Keratinocyte (primary cell): ENCODE measurements around the gene BCL11B. TPM values are rescaled to one million over a fixed set of nuclear protein-coding genes. Genes with fewer than 3 reads are reported as not detected.
A peak's percentile ranks its signal among the peaks of the same experiment; 100 is the strongest.

Experiments
- DNase-seq: peaks from one replicate; pipeline ENCODE4 v3.0.0-alpha.2; 2011; ENCODE audit warnings: low read depth, missing footprints, low spot score
- FAIRE-seq: peaks from 2 replicates; lab custom pipeline; 2011; peaks lifted over from hg19 to GRCh38; lab: Jason Lieb, UNC
- H2AFZ ChIP-seq: 2 replicates; pipeline ENCODE4 v1.6.0; 2012; ENCODE audit warnings: low read length, control low read depth, inconsistent platforms; ENCODE audit not compliant: control insufficient read depth
- H3K27ac ChIP-seq: 2 replicates; pipeline ENCODE4 v1.5.1; 2011; ENCODE audit warnings: low read length; ENCODE audit not compliant: control insufficient read depth, insufficient read depth
- H3K27me3 ChIP-seq: 3 replicates; pipeline ENCODE4 v1.6.0; 2011; ENCODE audit warnings: low read length; ENCODE audit not compliant: control insufficient read depth, insufficient read depth; ENCODE audit errors: extremely low read depth
- H3K36me3 ChIP-seq, 2 experiments: 2 replicates in 1 of 2; 3 replicates in 1 of 2; pipeline ENCODE4 v1.5.1; 2011; ENCODE audit warnings: low read length in 2 of 2, mild to moderate bottlenecking in 1 of 2; ENCODE audit not compliant: control insufficient read depth in 2 of 2, insufficient read depth in 2 of 2; ENCODE audit errors: extremely low read depth in 1 of 2
- H3K4me1 ChIP-seq: 3 replicates; pipeline ENCODE4 v1.5.1; 2011; ENCODE audit warnings: low read length; ENCODE audit not compliant: control insufficient read depth, insufficient read depth; ENCODE audit errors: extremely low read depth
- H3K4me2 ChIP-seq: 3 replicates; pipeline ENCODE4 v1.6.0; 2011; ENCODE audit warnings: low read depth, low read length; ENCODE audit not compliant: control insufficient read depth, insufficient read depth; ENCODE audit errors: extremely low read depth
- H3K4me3 ChIP-seq, 3 experiments: fragments of 200-600 bp in 1 of 3; sonication (generic) in 1 of 3; 2 replicates in 2 of 3; 3 replicates in 1 of 3; pipeline ENCODE4 v1.5.1; 2011 to 2016; ENCODE audit warnings: low read length in 3 of 3, mild to moderate bottlenecking in 3 of 3, control low read depth in 2 of 3, inconsistent platforms in 1 of 3, low read depth in 1 of 3, mixed read lengths in 1 of 3, mixed run types in 1 of 3, moderate library complexity in 1 of 3; ENCODE audit not compliant: control insufficient read depth in 2 of 3, insufficient read depth in 2 of 3; ENCODE audit errors: extremely low read depth in 1 of 3
- H3K79me2 ChIP-seq: 2 replicates; pipeline ENCODE4 v1.6.0; 2012; ENCODE audit warnings: low read length; ENCODE audit not compliant: control insufficient read depth, insufficient read depth
- H3K9ac ChIP-seq: 3 replicates; pipeline ENCODE4 v1.6.0; 2011; ENCODE audit warnings: low read length; ENCODE audit not compliant: control insufficient read depth, insufficient read depth; ENCODE audit errors: extremely low read depth
- H3K9me1 ChIP-seq: 3 replicates; pipeline ENCODE4 v1.6.0; 2011; ENCODE audit warnings: low read length; ENCODE audit not compliant: control insufficient read depth, insufficient read depth; ENCODE audit errors: extremely low read depth
- H3K9me3 ChIP-seq: 2 replicates; pipeline ENCODE4 v1.5.1; 2012; ENCODE audit warnings: low read depth, low read length; ENCODE audit not compliant: control insufficient read depth
- H4K20me1 ChIP-seq: 3 replicates; pipeline ENCODE4 v1.6.0; 2011; ENCODE audit warnings: low read length; ENCODE audit not compliant: control insufficient read depth, insufficient read depth; ENCODE audit errors: extremely low read depth
- CTCF ChIP-seq, 3 experiments: IDR thresholded peaks in 1 of 3; conservative IDR thresholded peaks in 1 of 3; optimal IDR thresholded peaks in 1 of 3; 2 replicates in 2 of 3; 3 replicates in 1 of 3; pipeline versions ENCODE3 to v1.5.1; 2011; ENCODE audit warnings: low read length in 3 of 3, mild to moderate bottlenecking in 3 of 3, moderate library complexity in 2 of 3, control low read depth in 1 of 3, inconsistent platforms in 1 of 3; ENCODE audit not compliant: insufficient read depth in 2 of 3; ENCODE audit errors: extremely low read depth in 1 of 3
- EZH2 ChIP-seq: IDR thresholded peaks from one replicate; pipeline ENCODE4 v1.6.1; 2012; ENCODE audit warnings: inconsistent platforms, mild to moderate bottlenecking, low read length, moderate library complexity
- dilution Hi-C: fragments of 300-500 bp; cut with MboI; formaldehyde crosslinking; loops from one replicate; pipeline ENCODE4 v1.7.0; 2020; ENCODE audit warnings: low sequenced_read_pairs; ENCODE audit not compliant: extremely low pct_ligation_motif_present
- polyA plus RNA-seq, 5 experiments: library from polyadenylated mRNA; depleted of rRNA in 3 of 5; stranded (reverse) in 3 of 5; stranded (forward) in 1 of 5; unstranded in 1 of 5; fragments of >200 nt; gene quantifications; 1 replicate in 1 of 5; 2 replicates in 3 of 5; 3 replicates in 1 of 5; pipeline versions ENCODE4 v1.2.1 to v1.2.3, GENCODE V29; 2011 to 2012; ENCODE audit warnings: missing spikeins in 2 of 5, low read depth in 1 of 5, low replicate concordance in 1 of 5

Gene BCL11B
- polyA plus RNA-seq, 1 donor (not counting 4 experiments of a cell fraction or from before 2014, with no cell fraction given), result 5.2 TPM

GRCh38 chr14:99209409-99209808 lies 62.6 kb downstream of the BCL11B start:
- Histone ChIP-seq H3K9me1 (peaks cover 6% of the 10 kb centered on the region), H3K4me3 (no peak overlapping the region), H2AFZ (no peak overlapping the region), H3K36me3 (peaks cover 0 to 12% of the 10 kb centered on the region in 2 experiments), H3K9ac (no peak overlapping the region), H3K4me2 (no peak overlapping the region), H4K20me1 (peaks cover 10% of the 10 kb centered on the region), H3K4me1 (peaks cover 46% of the 10 kb centered on the region), H3K27ac (no peak overlapping the region), H3K9me3 (no peaks in the 10 kb centered on the region), H3K79me2 (peaks cover 95% of the 10 kb centered on the region), H3K27me3 (no peaks in the 10 kb centered on the region)
- dilution Hi-C loops, result no loop called here
- TF ChIP-seq EZH2 (no peak), CTCF (optimal IDR thresholded peaks at IDR 0.05 in 1 of 3, IDR thresholded peaks at IDR 0.05 in 1 of 3, conservative IDR thresholded peaks at IDR 0.05 in 1 of 3; ENCODE audit: extremely low read depth in 1 of 3, insufficient read depth in 2 of 3, low read length in 3 of 3) (no peak)
- DNase-seq (no peak), FAIRE-seq (no peak)

GRCh38 chr14:99208318-99208717 lies 63.7 kb downstream of the BCL11B start:
- no peak for FAIRE-seq

More at GRCh38 chr14:99208318-99208717, 63.7 kb downstream of the BCL11B start:
- no peaks in the 10 kb centered on the region for H3K9me3 ChIP-seq
- TF ChIP-seq CTCF (optimal IDR thresholded peaks at IDR 0.05 in 1 of 3, IDR thresholded peaks at IDR 0.05 in 1 of 3, conservative IDR thresholded peaks at IDR 0.05 in 1 of 3; ENCODE audit: extremely low read depth in 1 of 3, insufficient read depth in 2 of 3, low read length in 3 of 3) (no peak), EZH2 (no peak)
- no peak overlapping the region for H3K4me3 ChIP-seq
- H2AFZ ChIP-seq, result no peak overlapping the region
- peaks cover 10% of the 10 kb centered on the region for H4K20me1 ChIP-seq
- H3K79me2 ChIP-seq, result peaks cover 94% of the 10 kb centered on the region
- H3K27ac ChIP-seq, result no peak overlapping the region
- no peak for DNase-seq
- peak overlapping the region; percentile 17 for H3K4me2 ChIP-seq
- H3K36me3 ChIP-seq, result peaks cover 0 to 12% of the 10 kb centered on the region in 2 experiments
- H3K9me1 ChIP-seq, result peaks cover 6% of the 10 kb centered on the region
- dilution Hi-C loops, result no loop called here
- no peaks in the 10 kb centered on the region for H3K27me3 ChIP-seq
- peaks cover 38% of the 10 kb centered on the region for H3K4me1 ChIP-seq
- peak overlapping the region; percentile 1 for H3K9ac ChIP-seq
